CD14-positive monocyte (primary cell): Measurements from ENCODE around the gene VMP1. TPM values are rescaled to one million over a fixed set of nuclear protein-coding genes. Genes with fewer than 3 reads are reported as not detected.
"Not testable (repeated sequence)": the region's sequence is repeated elsewhere in the genome, so short reads cannot be mapped to it uniquely, and the experiment has no call there.

Experiments used
- DNase-seq, 3 donors: peaks; one replicate each; pipeline ENCODE4 v3.0.0-alpha.2; 2011 to 2022
- H2AFZ ChIP-seq: 2 replicates; pipeline ENCODE4 v1.6.0; 2012; ENCODE audit warnings: mild to moderate bottlenecking, low read depth, low read length, inconsistent platforms; ENCODE audit not compliant: insufficient read depth, poor library complexity, severe bottlenecking
- H3K27ac ChIP-seq, 2 donors: 1 replicate in 1 of 2; 2 replicates in 1 of 2; pipeline ENCODE4 v1.5.1; 2012 to 2013; ENCODE audit warnings: low read length in 2 of 2, control low read depth in 1 of 2, inconsistent platforms in 1 of 2, low read depth in 1 of 2, mild to moderate bottlenecking in 1 of 2
- H3K27me3 ChIP-seq, 2 donors: one replicate each; pipeline versions ENCODE4 v1.6.0 to v1.6.1; 2011 to 2013; ENCODE audit warnings: low read length in 2 of 2; ENCODE audit not compliant: control insufficient read depth in 2 of 2, insufficient read depth in 2 of 2
- H3K36me3 ChIP-seq, 2 donors: replicated peaks in 1 of 2; 1 replicate in 1 of 2; 2 replicates in 1 of 2; pipeline versions ENCODE4 v1.5.1 to v1.6.1; 2012 to 2013; ENCODE audit warnings: low read length in 2 of 2, control low read depth in 1 of 2, inconsistent platforms in 1 of 2, mild to moderate bottlenecking in 1 of 2; ENCODE audit not compliant: insufficient read depth in 2 of 2, control insufficient read depth in 1 of 2
- H3K4me1 ChIP-seq, 2 donors: 1 replicate in 1 of 2; 2 replicates in 1 of 2; pipeline versions ENCODE4 v1.5.1 to v1.6.1; 2012 to 2013; ENCODE audit warnings: low read length in 2 of 2, control low read depth in 1 of 2, inconsistent platforms in 1 of 2, mild to moderate bottlenecking in 1 of 2, moderate library complexity in 1 of 2; ENCODE audit not compliant: insufficient read depth in 2 of 2, control insufficient read depth in 1 of 2
- H3K4me2 ChIP-seq: replicated peaks from 2 replicates; pipeline ENCODE3; 2012; ENCODE audit warnings: low read length, moderate library complexity, mild to moderate bottlenecking; ENCODE audit not compliant: poor library complexity, severe bottlenecking; ENCODE audit errors: extremely low read depth
- H3K4me3 ChIP-seq, 3 experiments: fragments of 200-600 bp in 1 of 3; sonication (generic) in 1 of 3; replicated peaks in 1 of 3; 1 replicate in 2 of 3; 2 replicates in 1 of 3; pipeline ENCODE4 v1.5.1; 2011 to 2013; ENCODE audit warnings: low read length in 3 of 3, mild to moderate bottlenecking in 3 of 3, control low read depth in 2 of 3, low read depth in 2 of 3, inconsistent platforms in 1 of 3, moderate library complexity in 1 of 3
- H3K79me2 ChIP-seq: 2 replicates; pipeline ENCODE4 v1.6.0; 2012; ENCODE audit warnings: mild to moderate bottlenecking, control low read depth, inconsistent platforms, low read length, moderate library complexity; ENCODE audit not compliant: insufficient read depth
- H3K9ac ChIP-seq: 2 replicates; pipeline ENCODE4 v1.6.0; 2017; ENCODE audit warnings: low read length, mild to moderate bottlenecking; ENCODE audit not compliant: insufficient read depth, poor library complexity, severe bottlenecking
- H3K9me3 ChIP-seq, 2 donors: replicated peaks in 1 of 2; 1 replicate in 1 of 2; 2 replicates in 1 of 2; pipeline versions ENCODE4 v1.5.1 to v1.6.1; 2012 to 2013; ENCODE audit warnings: low read length in 2 of 2, control low read depth in 1 of 2; ENCODE audit not compliant: control insufficient read depth in 1 of 2, insufficient read depth in 1 of 2
- H4K20me1 ChIP-seq: 2 replicates; pipeline ENCODE4 v1.6.0; 2012; ENCODE audit warnings: mild to moderate bottlenecking, low read length, control low read depth, moderate library complexity; ENCODE audit not compliant: insufficient read depth
- H3K27ac Mint-ChIP-seq, 7 donors: one replicate each; pipeline ENCODE4 v1.8.0; 2020; ENCODE audit warnings: mild to moderate bottlenecking in 7 of 7, mixed read lengths in 7 of 7, moderate library complexity in 6 of 7, inconsistent platforms in 2 of 7
- H3K27me3 Mint-ChIP-seq, 3 donors: one replicate each; pipeline ENCODE4 v1.8.0; 2021 to 2022; ENCODE audit warnings: low read depth in 3 of 3, mild to moderate bottlenecking in 3 of 3, mixed read lengths in 3 of 3, moderate library complexity in 3 of 3, inconsistent platforms in 1 of 3
- H3K36me3 Mint-ChIP-seq, 2 donors: one replicate each; pipeline ENCODE4 v1.8.0; 2020; ENCODE audit warnings: mixed read lengths in 2 of 2, inconsistent platforms in 1 of 2, mild to moderate bottlenecking in 1 of 2
- H3K4me1 Mint-ChIP-seq: one replicate; pipeline ENCODE4 v1.8.0; 2020; ENCODE audit warnings: mild to moderate bottlenecking, mixed read lengths
- H3K4me3 Mint-ChIP-seq, 2 donors: one replicate each; pipeline ENCODE4 v1.8.0; 2020; ENCODE audit warnings: mild to moderate bottlenecking in 2 of 2, mixed read lengths in 2 of 2, moderate library complexity in 1 of 2
- H3K9me3 Mint-ChIP-seq, 7 donors: one replicate each; pipeline ENCODE4 v1.8.0; 2020 to 2022; ENCODE audit warnings: mixed read lengths in 7 of 7, mild to moderate bottlenecking in 6 of 7, moderate library complexity in 6 of 7, inconsistent platforms in 2 of 7
- CTCF ChIP-seq: fragments of 200-600 bp; IDR thresholded peaks from one replicate; pipeline ENCODE4 v1.8.0; 2022; ENCODE audit warnings: antibody characterized with exemption, mild to moderate bottlenecking
- WGBS: methylation state at CpG from one replicate; pipeline ENCODE4 v1.1.5; 2013; ENCODE audit warnings: missing lambda C conversion rate; ENCODE audit not compliant: insufficient coverage; 5-methylcytosine and 5-hydroxymethylcytosine counted together
- intact Hi-C, 2 donors: fragments of 100-400 bp; cut with micrococcal nuclease; formaldehyde crosslinking; loops; one replicate each; pipeline versions ENCODE4 v1.15.0 to v1.15.1; 2023
- polyA plus RNA-seq, 3 donors: library from polyadenylated mRNA; depleted of rRNA in 1 of 3; unstranded in 2 of 3; stranded (reverse) in 1 of 3; fragments of 300-500 nt in 2 of 3; fragments of >200 nt in 1 of 3; fragmentation: Illumina TruSeq in 2 of 3; gene quantifications; 1 replicate in 2 of 3; 2 replicates in 1 of 3; pipeline ENCODE4 v1.2.3, GENCODE V29; 2012 to 2021

Gene VMP1
- polyA plus RNA-seq, 3 donors: 246 to 511 (median 386) TPM

GRCh38 chr17:59791603-59792457 is 84.4 kb downstream of the VMP1 start:
- H3K27me3 Mint-ChIP-seq: peaks cover 0 to 5% (median 0%) of the 10 kb centered on the region in 3 donors
- Histone ChIP-seq H3K27ac (peak overlapping the region; percentile 94 to 95), H3K4me2 (peak overlapping the region; percentile 25), H4K20me1 (no peaks in the 10 kb centered on the region), H3K79me2 (peaks cover 56% of the 10 kb centered on the region), H3K9ac (no peak overlapping the region), H3K4me1 (peaks cover 54 to 94% of the 10 kb centered on the region in 2 donors), H3K36me3 (peaks cover 16% of the 10 kb centered on the region in 2 donors), H3K4me3 (peak overlapping the region in 1 of 3 experiments; percentile 11), H3K9me3 (no peaks in the 10 kb centered on the region), H2AFZ (no peak overlapping the region), H3K27me3 (no peaks in the 10 kb centered on the region)
- peaks cover 27 to 75% of the 10 kb centered on the region in 2 donors for H3K36me3 Mint-ChIP-seq
- no peak for DNase-seq
- intact Hi-C loops: loop anchor here in 1 of 2 donors (5.0 kb wide), 1 partner anchor 35 kb away; no protein-coding TSS in a partner anchor
- no peak overlapping the region for H3K4me3 Mint-ChIP-seq
- WGBS: no CpG with 5 or more reads among the region's 7 CpGs
- H3K27ac Mint-ChIP-seq: peak overlapping the region; percentile 91 to 99 (median 98)
- no peak for TF ChIP-seq CTCF
- peaks cover 56% of the 10 kb centered on the region for H3K4me1 Mint-ChIP-seq
- no peaks in the 10 kb centered on the region for H3K9me3 Mint-ChIP-seq

- not testable (repeated sequence) for H3K4me3 Mint-ChIP-seq, H4K20me1 ChIP-seq, H3K9me3 Mint-ChIP-seq, H3K27me3 ChIP-seq, H3K4me3 ChIP-seq, H3K9me3 ChIP-seq, H3K9ac ChIP-seq, DNase-seq, H2AFZ ChIP-seq, H3K27me3 Mint-ChIP-seq
- intact Hi-C loops: loop anchor here in 1 of 2 donors (5.0 kb wide), 1 partner anchor 35 kb away; no protein-coding TSS in a partner anchor
- peaks cover 61% of the 10 kb centered on the region for H3K79me2 ChIP-seq
- peak overlapping the region; percentile 25 for H3K4me2 ChIP-seq
- H3K36me3 ChIP-seq: peaks cover 16% of the 10 kb centered on the region in 2 donors
- 94% methylated on average over 5 of the region's 10 CpGs for WGBS
- H3K27ac Mint-ChIP-seq: peak overlapping the region; percentile 91 to 99 (median 98)
- peak overlapping the region; percentile 94 to 95 for H3K27ac ChIP-seq
- H3K36me3 Mint-ChIP-seq: peaks cover 25 to 81% of the 10 kb centered on the region in 2 donors
- peaks cover 53% of the 10 kb centered on the region for H3K4me1 Mint-ChIP-seq
- H3K4me1 ChIP-seq: peaks cover 48 to 94% of the 10 kb centered on the region in 2 donors
Observed at GRCh38 chr17:59792458-59792823, 85.0 kb downstream of the VMP1 start.
